HT1080 (cell line): ENCODE measurements around the gene MBD5. TPM values are rescaled to one million over a fixed set of nuclear protein-coding genes. Genes with fewer than 3 reads are reported as not detected.
"Not testable (repeated sequence)": the region's sequence is repeated elsewhere in the genome, so short reads cannot be mapped to it uniquely, and the experiment has no call there.

ENCODE experiments used
- DNase-seq: peaks from one replicate; pipeline ENCODE4 v3.0.0-alpha.2; 2015; ENCODE audit warnings: low read depth
- small RNA-seq: library from RNA; depleted of rRNA; stranded (forward); fragments of <200 nt; gene quantifications from one replicate; pipeline ENCODE3, GENCODE V24; 2014
- total RNA-seq: library from RNA; depleted of rRNA; stranded (reverse); fragments of >200 nt; shearing (Covaris generic); gene quantifications from 2 replicates; pipeline ENCODE4 v1.2.3, GENCODE V29; 2014; rRNA removed

MBD5 gene
- total RNA-seq, 1 experiment from 2014 or later: 7.1 TPM

DNA sequence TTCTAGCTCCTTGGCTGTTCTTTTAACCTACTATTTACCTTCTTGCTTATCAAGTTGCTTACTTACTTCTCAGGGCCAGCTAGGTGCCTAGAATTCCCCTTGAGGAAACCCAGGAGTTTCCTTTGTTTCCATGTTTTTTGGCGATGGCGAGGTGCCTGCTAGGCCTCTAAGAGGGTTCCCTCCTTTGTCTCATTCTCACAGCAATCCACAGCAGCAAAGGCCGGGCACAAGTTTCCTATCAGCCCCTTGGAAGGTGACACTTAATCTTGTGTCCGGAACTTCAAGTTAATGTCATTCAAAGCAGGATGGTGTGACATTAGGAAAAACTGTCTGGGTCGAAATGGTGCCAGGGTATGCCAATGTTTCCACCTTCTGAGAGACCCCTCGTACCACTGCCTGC is 521.7 kb downstream of the MBD5 start:
- DNase-seq: no peak

DNA sequence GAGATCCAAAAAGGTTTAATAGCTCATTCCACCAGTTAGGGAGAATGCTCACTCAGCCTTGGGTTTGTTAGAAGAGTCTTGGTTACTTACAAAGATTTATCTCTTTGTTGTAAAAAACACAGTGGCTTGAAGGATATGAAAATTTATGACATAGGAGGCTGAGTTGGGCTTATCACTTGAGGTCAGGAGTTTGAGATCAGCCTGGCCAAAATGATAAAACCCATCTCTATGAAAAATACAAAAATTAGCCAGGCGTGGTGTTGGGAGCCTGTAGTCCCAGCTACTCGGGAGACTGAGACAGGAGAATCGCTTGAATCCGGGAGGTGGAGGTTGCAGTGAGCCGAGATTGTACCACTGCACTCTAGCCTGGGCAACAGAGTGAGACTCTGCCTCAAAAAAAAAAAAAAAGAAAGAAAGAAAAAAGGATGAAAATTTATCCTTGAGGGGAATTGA is 522.2 kb downstream of the MBD5 start:
- DNase-seq: not testable (repeated sequence)

DNA sequence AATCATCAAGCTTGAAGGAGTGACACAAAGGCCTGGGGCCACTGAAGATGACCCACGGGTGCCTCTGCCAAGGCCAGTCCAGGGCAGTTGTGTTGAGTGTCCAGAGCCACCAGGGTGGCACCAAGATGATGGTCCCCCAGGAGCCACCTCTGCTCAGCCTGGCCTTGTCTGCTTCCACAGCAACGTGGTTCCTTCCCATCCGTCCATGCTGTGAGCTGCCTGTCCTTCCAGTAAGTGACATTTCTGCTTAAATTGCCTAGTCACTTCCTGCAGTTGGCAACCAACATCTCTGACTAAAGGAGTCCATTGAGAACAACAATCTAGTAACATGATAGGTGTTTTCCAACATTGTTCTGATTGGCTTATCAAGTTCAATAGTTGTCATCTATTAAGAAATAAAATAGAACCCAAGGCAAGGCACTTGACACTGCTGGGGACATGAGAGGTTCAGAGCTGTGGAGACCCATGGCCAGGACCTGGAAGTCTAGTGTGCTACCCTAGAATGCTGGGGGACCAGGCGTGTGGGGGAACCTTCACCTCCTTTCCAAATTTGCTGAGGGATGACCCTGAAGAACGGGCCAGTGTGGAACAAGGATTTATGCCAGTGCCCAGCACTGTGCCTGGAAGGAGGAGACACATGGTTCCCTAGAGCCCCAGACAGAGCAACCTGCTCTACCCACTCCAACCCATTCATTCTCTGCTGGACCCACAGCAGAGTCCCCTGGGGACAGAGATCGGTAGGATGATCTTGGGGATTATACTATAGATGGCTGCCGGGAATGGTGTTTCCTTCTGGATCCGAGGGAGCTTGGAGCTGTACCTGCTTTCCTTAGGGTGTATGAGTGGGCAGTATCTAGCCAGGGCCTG is 524.7 kb downstream of the MBD5 start:
- no peak for DNase-seq

DNA sequence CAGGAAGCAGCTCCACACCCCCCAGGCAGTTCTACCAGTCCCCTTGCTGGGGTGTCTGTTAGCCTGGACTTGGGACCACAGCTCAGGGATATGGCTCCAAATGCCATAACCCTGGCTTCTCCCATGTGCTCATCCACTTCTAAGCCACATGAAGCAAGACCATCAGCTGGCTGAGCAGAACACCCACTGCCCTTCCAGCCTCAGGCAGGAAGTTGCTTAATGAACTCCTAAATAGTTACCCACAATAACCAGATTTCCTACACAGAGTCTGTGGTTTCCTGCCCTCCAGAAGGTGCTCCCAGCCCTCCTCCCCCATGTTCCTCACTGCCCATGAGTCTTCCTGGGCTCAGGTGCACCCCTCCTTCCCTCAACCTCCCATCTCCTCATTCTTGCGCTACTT is 525.4 kb downstream of the MBD5 start:
- peak; percentile 65 for DNase-seq

DNA sequence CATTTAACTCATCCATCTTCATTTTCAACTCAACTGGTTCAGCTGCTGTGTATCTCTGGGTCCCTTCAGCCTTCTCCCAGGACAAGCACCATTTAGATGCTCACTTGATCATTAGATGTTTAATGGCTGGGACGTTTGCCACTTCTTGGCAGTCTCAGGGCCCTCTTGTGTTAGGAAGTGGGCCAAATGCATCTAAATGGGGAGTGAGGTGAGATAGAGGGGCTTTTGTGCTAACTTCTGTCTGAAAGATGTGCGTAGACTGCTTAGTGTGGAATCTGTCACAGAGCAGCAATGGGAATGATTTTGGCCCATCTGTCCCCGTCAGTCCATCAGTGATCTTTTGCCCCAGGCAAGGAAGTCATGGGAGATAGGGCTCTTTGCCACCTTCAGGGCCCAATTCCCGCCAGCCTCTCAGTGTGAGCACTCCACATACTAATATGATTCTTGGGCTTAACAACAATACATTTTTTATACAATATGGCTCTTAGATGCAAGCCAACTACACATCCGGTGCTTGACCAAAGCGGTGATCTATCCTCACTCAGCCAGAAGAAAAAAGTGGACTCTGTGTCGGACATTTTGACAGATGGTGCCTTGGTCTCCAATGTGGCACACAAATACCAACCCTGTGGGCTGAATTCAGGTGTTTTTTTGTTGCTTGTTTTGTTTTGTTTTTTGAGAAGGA is 528.0 kb downstream of the MBD5 start:
- no peak for DNase-seq

DNA sequence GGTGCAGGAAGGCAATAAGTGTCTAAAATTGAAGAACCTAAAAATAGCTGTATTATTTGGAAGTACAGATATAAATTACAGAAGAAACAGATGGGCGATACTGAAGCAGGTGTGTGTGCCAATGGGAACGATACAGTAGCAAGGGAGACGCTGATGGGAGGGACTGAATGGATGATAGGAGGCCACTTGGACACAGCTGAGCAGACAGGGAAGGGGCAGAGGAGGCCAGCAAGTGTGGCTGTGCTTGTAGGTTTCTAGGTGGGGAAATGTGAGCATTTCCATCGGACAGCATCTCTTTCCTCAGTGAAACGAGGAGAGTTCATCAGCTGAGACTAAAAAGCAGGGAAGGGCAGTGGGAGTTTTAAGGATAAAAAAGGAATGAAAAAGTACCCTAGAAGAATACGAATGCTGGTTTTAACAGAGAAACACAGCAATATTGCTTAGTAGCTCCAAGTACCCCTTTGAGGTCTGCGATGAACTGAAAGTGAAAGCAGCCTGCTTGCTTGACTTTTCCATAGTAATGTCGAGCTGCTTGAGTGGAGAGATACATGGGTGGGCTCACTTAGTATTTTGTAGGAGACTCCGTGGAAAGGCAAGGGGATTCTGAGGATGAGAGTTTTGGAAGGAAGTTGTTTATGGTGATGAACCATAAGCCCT is 531.9 kb downstream of the MBD5 start:
- peak; percentile 37 for DNase-seq

DNA sequence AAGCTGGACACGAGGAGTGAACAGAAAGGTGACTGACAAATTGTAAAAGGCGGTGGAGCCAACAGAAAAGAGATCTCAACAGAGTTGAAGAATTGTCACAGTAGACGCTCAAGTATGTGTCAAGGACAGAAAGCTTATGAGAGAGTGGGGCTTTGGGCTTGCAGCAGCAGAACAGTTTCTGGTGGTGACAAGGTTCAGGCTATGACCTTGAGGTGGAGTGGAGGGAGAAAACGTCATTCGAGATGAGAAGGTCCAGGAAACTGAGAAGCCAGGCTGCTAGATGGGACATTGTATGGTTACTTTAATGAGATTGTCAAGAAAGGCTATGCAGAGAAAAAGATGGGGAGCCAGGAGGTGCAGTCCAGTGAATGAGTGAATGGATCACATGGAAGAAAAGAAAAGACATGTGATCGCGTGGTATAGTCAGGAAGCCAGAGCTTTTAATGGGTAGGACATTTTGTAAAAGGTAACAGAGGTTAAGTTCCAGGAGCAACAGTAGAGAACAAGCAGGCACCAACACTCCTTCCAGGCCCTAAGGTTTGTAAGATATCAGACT is 532.5 kb downstream of the MBD5 start:
- DNase-seq: no peak

DNA sequence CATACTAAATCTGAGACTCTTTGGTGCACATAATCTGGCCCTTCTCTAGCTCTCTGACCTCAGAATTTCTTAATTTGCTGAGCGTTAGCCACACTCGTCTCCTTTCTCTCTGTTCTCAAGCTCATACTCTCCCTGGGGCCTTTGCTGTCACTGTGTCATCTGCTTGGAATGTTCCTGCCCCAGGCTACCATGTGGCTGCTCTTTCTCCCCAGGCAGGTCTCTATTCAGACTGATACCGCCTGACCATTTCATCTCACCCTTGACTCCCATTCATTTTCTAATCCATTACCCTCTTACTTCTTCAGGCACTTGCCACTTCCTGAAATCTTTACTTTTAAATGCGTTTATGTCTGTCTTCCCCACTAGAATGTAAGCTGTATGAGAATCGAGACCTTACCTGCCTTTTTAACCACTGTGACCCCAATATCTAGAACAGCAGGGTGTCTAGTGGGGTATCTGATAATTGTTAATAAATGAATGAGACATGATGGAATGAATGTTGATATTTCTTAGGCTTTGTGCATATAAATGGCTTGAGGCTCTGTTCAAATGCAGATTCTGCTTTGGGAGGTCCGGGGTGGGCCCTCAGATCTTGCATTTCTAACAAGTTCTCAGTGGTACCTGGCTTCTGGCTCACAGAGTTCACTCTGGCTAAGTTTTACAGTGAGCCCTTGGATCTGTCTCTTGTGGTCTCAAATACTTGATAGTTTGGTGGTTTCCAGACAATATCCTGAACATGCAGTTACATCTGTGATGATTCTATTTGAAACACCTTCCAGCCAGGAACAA is 533.8 kb downstream of the MBD5 start:
- DNase-seq: peak; percentile 42

DNA sequence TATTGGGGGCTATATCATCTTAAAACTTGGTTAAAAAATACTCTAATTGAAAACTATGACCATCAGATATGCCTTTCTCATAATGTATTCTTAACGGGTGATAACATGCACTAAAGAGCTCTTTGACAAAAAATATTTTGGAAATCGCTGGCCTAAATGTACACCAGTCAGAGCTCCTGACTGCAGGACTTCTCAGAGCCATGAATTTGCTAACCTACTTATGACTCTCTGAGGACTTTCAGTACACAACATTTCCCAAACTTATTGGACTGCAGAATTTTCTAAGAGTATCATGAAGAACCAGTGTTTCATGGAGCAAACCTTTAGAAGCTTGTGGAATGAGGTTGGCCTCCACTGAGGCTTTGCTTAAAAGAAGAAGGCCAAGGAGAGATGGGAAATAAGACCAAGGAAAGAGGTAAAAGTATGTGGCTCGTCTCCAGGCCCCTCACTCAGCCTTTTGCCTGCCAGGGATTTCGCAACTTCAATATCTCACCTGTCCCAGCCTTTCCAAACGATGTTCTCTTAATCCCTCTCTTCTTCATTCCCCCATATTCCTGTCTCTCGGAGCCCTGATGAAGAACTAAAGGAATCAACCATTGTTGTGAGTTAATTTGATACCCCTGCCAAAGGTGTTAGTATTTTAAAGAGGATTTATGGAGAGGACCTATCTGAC is 534.9 kb downstream of the MBD5 start:
- no peak for DNase-seq

DNA sequence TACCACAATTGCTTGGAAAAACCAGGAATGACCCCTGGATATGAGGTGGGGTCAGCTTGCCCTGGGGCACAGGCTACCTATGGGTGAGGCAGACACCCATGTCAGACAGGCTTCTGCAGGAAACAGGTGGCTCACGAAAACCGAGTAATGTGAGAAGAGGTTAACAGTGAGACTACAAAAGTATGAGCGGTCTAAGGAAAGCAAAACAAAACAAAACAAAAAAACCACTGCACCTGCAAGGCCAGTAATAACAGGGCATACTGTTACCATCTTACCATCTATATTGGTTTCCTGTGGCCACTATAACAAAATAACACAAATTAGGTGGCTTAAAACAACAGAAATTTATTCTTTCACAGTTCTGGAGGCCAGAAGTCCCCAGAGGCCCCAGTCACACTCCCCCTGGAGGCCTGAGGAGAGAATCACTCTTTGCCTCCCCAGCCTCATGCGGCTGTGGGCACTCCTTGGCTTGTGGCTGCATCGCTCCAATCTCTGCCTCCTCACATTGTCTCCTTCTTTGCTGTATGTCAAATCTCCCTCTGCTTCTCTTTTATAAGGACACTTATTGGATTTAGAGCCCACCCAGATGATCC is 537.0 kb downstream of the MBD5 start:
- DNase-seq: no peak

DNA sequence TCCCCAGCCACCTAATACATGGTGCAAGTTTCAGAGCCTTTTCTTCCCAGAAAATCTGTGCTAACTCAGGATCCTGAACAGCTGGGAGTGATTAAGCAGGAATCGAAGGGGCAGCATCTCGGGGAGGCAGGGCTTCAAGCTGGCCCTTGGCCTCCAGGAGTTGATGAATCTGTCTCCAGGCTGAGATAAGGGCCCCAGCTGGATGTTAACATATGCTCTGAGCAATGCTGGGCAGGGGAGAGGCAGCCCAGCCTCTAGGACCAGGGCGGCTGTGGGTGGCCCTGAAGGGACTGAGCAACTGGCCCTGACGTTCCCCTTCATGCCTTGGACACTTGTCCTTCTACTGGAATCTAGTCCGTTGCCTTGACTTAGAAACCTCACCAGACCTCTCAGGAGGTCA is 539.6 kb downstream of the MBD5 start:
- DNase-seq: no peak

DNA sequence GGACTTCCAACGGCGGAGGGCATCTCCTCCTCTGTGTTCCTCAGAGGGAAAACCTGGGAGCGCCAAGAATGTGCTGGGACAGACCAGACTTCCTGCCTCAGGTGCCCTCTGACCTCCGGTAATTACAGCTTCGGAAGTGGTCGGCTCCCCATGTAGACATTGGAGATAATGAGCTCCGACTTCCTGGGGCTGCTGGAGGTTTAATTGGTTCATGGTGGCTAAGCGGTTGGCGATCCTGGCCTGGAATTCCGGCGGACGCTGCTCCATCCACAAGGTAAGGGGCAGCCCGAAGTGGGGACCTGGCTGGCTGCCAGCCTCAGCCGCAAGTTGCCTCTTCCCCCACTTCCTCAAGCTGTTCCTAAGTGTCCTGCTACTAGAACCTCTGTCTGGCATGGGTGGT is 540.5 kb downstream of the MBD5 start:
- peak; percentile 55 for DNase-seq

DNA sequence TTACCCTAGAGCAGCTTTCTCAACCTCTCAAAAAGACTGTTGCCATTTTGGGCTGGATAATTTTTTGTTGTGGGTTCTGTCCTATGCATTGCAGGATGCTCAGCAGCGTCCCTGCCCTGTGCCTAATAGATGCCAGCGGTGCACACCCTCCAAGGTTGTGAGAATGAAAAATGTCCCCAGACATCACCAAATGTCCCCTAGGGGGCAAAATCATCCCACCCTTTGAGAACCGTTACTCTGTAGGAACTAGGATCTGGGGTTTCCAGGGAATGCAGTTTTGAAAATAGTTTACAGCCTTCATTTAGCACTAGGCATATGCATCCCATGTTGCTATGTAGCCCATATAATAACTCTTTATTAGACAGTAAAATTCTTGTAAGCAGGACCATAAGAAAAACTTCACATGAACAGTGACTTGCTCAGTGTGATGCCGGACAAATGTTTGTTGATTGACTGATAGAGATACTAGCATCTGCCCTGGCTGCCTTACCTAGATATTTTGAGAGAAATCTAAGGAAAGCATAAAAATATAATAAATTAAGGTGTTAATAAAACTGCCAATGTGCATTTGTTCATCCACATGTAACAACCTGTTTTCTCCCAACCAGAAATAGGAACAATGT is 544.5 kb downstream of the MBD5 start:
- DNase-seq: no peak

Small RNAs within 50 kb of the gene (small RNA-seq; reads per million reads assigned to genes)
- not detected for gene RF00554

Other genes with a start within 250 kb of the MBD5 start
- 5.7 and 6.8 TPM in 2 replicates for gene ACVR2A, start 176.1 kb upstream of the MBD5 start, total RNA-seq
- 56.9 and 59.1 TPM in 2 replicates for gene ORC4, start 354 bp upstream of the MBD5 start, total RNA-seq